ENCODE measurements around the gene HGFAC. TPM values are rescaled to one million over a fixed set of nuclear protein-coding genes. Genes with fewer than 3 reads are reported as not detected.

Gene HGFAC
- total RNA-seq, 1 experiment from 2014 or later, result 0.37 TPM

DNA sequence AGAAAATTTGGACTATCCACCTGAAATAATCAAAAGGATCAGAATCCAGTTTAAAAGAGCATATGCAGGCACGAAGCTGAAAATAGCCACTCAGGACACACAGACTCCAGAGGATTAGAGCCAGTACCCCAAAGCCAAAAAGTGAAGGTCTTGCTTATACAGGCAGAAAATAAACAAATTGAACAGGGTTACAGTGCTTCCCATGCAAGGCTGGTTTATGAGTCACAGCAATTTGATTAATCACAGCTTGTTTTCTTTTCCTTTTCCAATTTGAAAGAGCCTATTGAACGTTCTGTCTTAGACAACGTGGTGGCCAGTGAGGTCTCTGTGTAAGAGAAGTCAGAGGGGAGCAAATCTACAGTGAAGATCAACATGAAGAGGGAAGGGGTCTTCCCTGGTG, 10.2 kb downstream of the HGFAC start:
- H3K4me2 ChIP-seq (ENCODE audit: insufficient read depth, insufficient read length, low read length), result no peak overlapping the region
- no peak overlapping the region for H3K23ac ChIP-seq (ENCODE audit: insufficient read length, low read depth, low read length)
- H3K4ac ChIP-seq (ENCODE audit: low read depth, low read length), result no peak overlapping the region
- no peak overlapping the region for H2BK15ac ChIP-seq (ENCODE audit: low read depth, low read length)
- H3K79me1 ChIP-seq (ENCODE audit: insufficient read depth, low read depth, low read length, poor library complexity, severe bottlenecking), result no peaks in the 10 kb centered on the region
- no CpG with 5 or more reads among the region's 3 CpGs for WGBS (ENCODE audit: extremely low coverage, insufficient read length, low lambda C conversion rate)
- no peak overlapping the region for H2BK12ac ChIP-seq (ENCODE audit: insufficient read length, low read depth, low read length)
- H3K56ac ChIP-seq (ENCODE audit: insufficient read length, low read depth, low read length), result no peak overlapping the region
- H3K23me2 ChIP-seq (ENCODE audit: insufficient read length, low read depth, low read length, poor library complexity, severe bottlenecking), result no peaks in the 10 kb centered on the region
- H2AK5ac ChIP-seq (ENCODE audit: insufficient read length, low read length), result no peak overlapping the region
- Mint-ChIP-seq H3K4me1 (no peaks in the 10 kb centered on the region), H3K27ac (no peak overlapping the region), H3K4me3 (no peak overlapping the region), H3K27me3 (ENCODE audit: low read depth) (peaks cover 54% of the 10 kb centered on the region), H3K9me3 (peaks cover 15 to 20% of the 10 kb centered on the region in 2 experiments), H3K36me3 (ENCODE audit: insufficient read depth in 1 of 3, low read depth in 3 of 3) (peaks cover 7 to 8% (median 8%) of the 10 kb centered on the region in 3 experiments; a peak in 4 of 7 replicates)
- no peak overlapping the region for H4K5ac ChIP-seq (ENCODE audit: insufficient read length, low read depth, low read length)
- H3K18ac ChIP-seq (ENCODE audit: insufficient read length, low read depth, low read length), result no peak overlapping the region
- TF ChIP-seq, protein P1, sequence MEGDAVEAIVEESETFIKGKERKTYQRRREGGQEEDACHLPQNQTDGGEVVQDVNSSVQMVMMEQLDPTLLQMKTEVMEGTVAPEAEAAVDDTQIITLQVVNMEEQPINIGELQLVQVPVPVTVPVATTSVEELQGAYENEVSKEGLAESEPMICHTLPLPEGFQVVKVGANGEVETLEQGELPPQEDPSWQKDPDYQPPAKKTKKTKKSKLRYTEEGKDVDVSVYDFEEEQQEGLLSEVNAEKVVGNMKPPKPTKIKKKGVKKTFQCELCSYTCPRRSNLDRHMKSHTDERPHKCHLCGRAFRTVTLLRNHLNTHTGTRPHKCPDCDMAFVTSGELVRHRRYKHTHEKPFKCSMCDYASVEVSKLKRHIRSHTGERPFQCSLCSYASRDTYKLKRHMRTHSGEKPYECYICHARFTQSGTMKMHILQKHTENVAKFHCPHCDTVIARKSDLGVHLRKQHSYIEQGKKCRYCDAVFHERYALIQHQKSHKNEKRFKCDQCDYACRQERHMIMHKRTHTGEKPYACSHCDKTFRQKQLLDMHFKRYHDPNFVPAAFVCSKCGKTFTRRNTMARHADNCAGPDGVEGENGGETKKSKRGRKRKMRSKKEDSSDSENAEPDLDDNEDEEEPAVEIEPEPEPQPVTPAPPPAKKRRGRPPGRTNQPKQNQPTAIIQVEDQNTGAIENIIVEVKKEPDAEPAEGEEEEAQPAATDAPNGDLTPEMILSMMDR (conservative IDR thresholded peaks at IDR 0.05), result no peak
- no peak overlapping the region for H4K8ac ChIP-seq (replicated peaks; ENCODE audit: insufficient read length, low read depth, low read length)
- H3K27ac ChIP-seq (ENCODE audit: insufficient read length, low read depth, low read length), result no peak overlapping the region
- no peak overlapping the region for H3K14ac ChIP-seq (ENCODE audit: insufficient read depth, low read length)
- no peak overlapping the region for H2BK20ac ChIP-seq (ENCODE audit: low read depth, low read length, poor library complexity, severe bottlenecking)
- H3K79me2 ChIP-seq (ENCODE audit: insufficient read depth, low read length), result no peaks in the 10 kb centered on the region
- H4K91ac ChIP-seq (ENCODE audit: insufficient read length, low read depth, low read length), result no peak overlapping the region
- H2BK120ac ChIP-seq (ENCODE audit: low read depth, low read length, poor library complexity, severe bottlenecking), result no peak overlapping the region
- H3K9ac ChIP-seq (ENCODE audit: extremely low read depth, insufficient read length, low read length), result no peak overlapping the region
- H2AFZ ChIP-seq (ENCODE audit: low read length), result no peak overlapping the region
- no peak overlapping the region for H3T11ph ChIP-seq (ENCODE audit: low read length)
- no peaks in the 10 kb centered on the region for H3K9me3 ChIP-seq (ENCODE audit: control insufficient read depth, low read depth, low read length)
- H3K4me1 ChIP-seq (ENCODE audit: insufficient read depth, low read length), result no peaks in the 10 kb centered on the region
- no peak for DNase-seq
- no peaks in the 10 kb centered on the region for H3K27me3 ChIP-seq (ENCODE audit: insufficient read depth, low read length)
- no peak overlapping the region for H2BK5ac ChIP-seq (ENCODE audit: insufficient read length, low read length)
- no peaks in the 10 kb centered on the region for H4K20me1 ChIP-seq (ENCODE audit: control insufficient read depth, insufficient read depth, insufficient read length)

Data from H9 (cell line).